BJ (cell line): ENCODE measurements around the gene DIABLO. TPM values are rescaled to one million over a fixed set of nuclear protein-coding genes. Genes with fewer than 3 reads are reported as not detected.
A peak's percentile ranks its signal among the peaks of the same experiment; 100 is the strongest.

ENCODE experiments used
- CTCF ChIA-PET: fragments of 350-600 bp; formaldehyde crosslinking; extraction: SDS; loops from one replicate; lab custom pipeline; 2021; ENCODE audit warnings: antibody characterized with exemption, inconsistent platforms; lab: Yijun Ruan, JAX
- POLR2A ChIA-PET: fragments of 300-600 bp; sonication (Branson Sonifier 250); formaldehyde crosslinking; extraction: SDS; loops from one replicate; lab custom pipeline; 2021; ENCODE audit warnings: antibody characterized with exemption; lab: Charles Lee
- DNase-seq: peaks from one replicate; pipeline ENCODE4 v3.0.0-alpha.2; 2011; ENCODE audit warnings: low read depth
- H3K27me3 ChIP-seq: 2 replicates; pipeline ENCODE4 v1.6.0; 2011; ENCODE audit warnings: low read length; ENCODE audit not compliant: control insufficient read depth, insufficient read depth
- H3K36me3 ChIP-seq: 2 replicates; pipeline ENCODE4 v1.5.1; 2011; ENCODE audit warnings: low read length; ENCODE audit not compliant: control insufficient read depth, insufficient read depth
- H3K4me3 ChIP-seq: 2 replicates; pipeline ENCODE4 v1.5.1; 2011; ENCODE audit warnings: low read depth, mild to moderate bottlenecking, control low read depth, low read length
- polyA plus RNA-seq: library from polyadenylated mRNA; depleted of rRNA; stranded (reverse); fragments of >200 nt; gene quantifications from 2 replicates; pipeline ENCODE4 v1.2.3, GENCODE V29; 2011
- TF ChIP-seq, protein P1 (sequence below): IDR thresholded peaks from 2 replicates; pipeline ENCODE4 v1.5.1; 2011; ENCODE audit warnings: low read depth, mild to moderate bottlenecking, control low read depth, inconsistent platforms, low read length, moderate library complexity; ENCODE audit not compliant: insufficient read depth

DIABLO gene
- polyA plus RNA-seq, 1 experiment: 49.1 TPM

DNA sequence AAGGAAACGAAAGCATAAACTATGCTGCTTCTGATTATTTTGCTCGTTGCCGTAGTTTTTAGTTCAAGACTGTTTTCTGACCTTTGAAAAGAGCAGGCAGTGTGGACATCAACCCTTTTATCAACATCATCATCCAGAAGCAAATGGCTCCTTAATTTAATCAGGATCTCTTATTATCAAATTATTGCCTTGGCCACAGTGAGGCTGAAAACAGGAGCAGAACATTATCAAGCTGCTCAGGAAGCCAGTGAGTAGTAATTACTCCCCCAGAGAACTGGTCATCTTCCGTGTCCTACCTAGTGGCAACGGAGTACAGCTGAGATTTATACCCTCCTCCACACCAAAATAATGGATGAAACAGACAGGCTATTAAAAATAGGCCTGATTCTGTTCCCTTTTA, 2.2 kb upstream of the DIABLO start:
- TF ChIP-seq, protein P1, sequence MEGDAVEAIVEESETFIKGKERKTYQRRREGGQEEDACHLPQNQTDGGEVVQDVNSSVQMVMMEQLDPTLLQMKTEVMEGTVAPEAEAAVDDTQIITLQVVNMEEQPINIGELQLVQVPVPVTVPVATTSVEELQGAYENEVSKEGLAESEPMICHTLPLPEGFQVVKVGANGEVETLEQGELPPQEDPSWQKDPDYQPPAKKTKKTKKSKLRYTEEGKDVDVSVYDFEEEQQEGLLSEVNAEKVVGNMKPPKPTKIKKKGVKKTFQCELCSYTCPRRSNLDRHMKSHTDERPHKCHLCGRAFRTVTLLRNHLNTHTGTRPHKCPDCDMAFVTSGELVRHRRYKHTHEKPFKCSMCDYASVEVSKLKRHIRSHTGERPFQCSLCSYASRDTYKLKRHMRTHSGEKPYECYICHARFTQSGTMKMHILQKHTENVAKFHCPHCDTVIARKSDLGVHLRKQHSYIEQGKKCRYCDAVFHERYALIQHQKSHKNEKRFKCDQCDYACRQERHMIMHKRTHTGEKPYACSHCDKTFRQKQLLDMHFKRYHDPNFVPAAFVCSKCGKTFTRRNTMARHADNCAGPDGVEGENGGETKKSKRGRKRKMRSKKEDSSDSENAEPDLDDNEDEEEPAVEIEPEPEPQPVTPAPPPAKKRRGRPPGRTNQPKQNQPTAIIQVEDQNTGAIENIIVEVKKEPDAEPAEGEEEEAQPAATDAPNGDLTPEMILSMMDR: no peak
- POLR2A ChIA-PET: no interaction called here
- CTCF ChIA-PET: no interaction called here
- DNase-seq: no peak
- no peak overlapping the region for H3K4me3 ChIP-seq
- no peaks in the 10 kb centered on the region for H3K27me3 ChIP-seq
- peaks cover 8% of the 10 kb centered on the region for H3K36me3 ChIP-seq

GRCh38 chr12:122227341-122227740, 1.5 kb upstream of the DIABLO start:
- H3K27me3 ChIP-seq: no peaks in the 10 kb centered on the region
- H3K4me3 ChIP-seq: no peak overlapping the region
- no peak for DNase-seq
- ChIA-PET POLR2A (no interaction called here), CTCF (no interaction called here)
- TF ChIP-seq, protein P1: no peak
- peaks cover 12% of the 10 kb centered on the region for H3K36me3 ChIP-seq

DNA sequence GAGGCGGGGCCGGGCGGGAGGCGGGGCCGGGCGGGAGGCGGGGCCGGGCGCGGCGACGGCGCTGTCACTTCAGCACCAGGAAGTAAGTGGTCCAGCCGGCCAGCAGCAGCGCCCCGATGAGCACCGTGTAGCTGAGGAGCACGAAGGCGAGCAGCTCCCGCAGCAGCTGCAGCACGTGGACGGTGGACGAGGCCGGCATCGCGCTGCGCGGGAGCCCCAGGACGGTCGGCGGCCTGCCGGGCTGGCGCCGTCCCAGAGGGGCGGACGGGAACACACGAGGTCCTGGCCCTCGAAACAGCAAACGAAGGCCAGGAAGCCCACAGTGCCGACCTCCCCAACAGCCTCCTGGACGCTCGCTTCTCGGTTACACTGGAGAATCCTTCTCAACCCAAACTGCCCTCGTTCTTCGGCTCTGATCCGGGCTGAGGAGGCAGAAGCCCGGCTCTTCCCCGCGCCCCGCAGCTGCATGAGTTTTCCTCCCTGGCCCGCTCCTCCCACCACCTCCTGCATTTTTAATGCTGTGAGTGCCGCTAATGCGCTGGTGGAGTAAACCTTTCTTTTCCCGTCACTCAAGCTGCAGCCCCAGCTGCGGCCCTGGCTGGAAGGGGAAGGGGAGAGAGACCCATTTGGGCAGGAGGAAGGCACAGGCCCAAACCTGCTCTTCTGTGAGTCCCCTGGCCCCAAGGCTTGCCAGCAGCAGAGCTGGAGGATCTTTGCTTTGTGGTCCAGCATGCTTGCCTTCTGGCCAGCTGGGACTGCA, 694 bp upstream of the DIABLO start:
- ChIA-PET CTCF (no interaction called here), POLR2A (interaction anchor here (0.5 to 0.6 kb wide), 2 partner anchors 18 to 423 kb away, joined by 3 read pairs; no protein-coding TSS in a partner anchor)
- TF ChIP-seq, protein P1: no peak
- Histone ChIP-seq H3K36me3 (peaks cover 13% of the 10 kb centered on the region), H3K27me3 (no peaks in the 10 kb centered on the region), H3K4me3 (peak overlapping the region; percentile 37)
- DNase-seq: no peak

- no peak for DNase-seq
- TF ChIP-seq, protein P1: no peak
- H3K27me3 ChIP-seq: no peaks in the 10 kb centered on the region
- ChIA-PET CTCF (interaction anchor here (0.5 to 2.0 kb wide), 3 partner anchors 8 to 85 kb away, joined by 3 to 6 read pairs (median 3); no protein-coding TSS in a partner anchor), POLR2A (no interaction called here)
- peaks cover 20% of the 10 kb centered on the region for H3K36me3 ChIP-seq
- no peak overlapping the region for H3K4me3 ChIP-seq
Measured at GRCh38 chr12:122216445-122216844, 9.4 kb downstream of the DIABLO start.

DNA sequence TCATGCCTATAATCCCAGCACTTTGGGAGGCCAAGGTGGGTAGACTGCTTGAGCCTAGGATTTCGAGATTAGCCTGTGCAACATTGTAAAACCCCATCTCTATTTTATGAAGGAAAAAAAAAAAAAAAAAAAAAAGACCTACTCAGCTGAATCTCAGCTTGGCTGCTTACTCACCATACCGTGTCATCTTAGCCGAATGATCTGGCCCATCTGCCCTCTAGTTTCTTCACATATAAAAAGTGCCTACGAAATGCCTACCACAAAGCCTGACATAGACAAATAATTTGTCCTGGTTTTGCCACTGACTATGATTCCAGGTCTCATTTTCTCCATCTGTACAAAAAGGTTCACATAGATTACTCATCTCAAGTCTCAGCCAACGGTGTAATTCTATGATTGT, 10.1 kb downstream of the DIABLO start:
- ChIA-PET POLR2A (no interaction called here), CTCF (interaction anchor here (1.0 to 2.0 kb wide), 2 partner anchors 9 to 85 kb away, joined by 3 to 6 read pairs; no protein-coding TSS in a partner anchor)
- Histone ChIP-seq H3K36me3 (peaks cover 17% of the 10 kb centered on the region), H3K4me3 (no peak overlapping the region), H3K27me3 (no peaks in the 10 kb centered on the region)
- TF ChIP-seq, protein P1: no peak
- no peak for DNase-seq
